ENCODE results near the gene THEMIS2. TPM values are rescaled to one million over a fixed set of nuclear protein-coding genes. Genes with fewer than 3 reads are reported as not detected.

THEMIS2 gene
- total and polyA plus RNA-seq, 2 experiments from 2014 or later, result 0.92 to 1.7 TPM

DNA sequence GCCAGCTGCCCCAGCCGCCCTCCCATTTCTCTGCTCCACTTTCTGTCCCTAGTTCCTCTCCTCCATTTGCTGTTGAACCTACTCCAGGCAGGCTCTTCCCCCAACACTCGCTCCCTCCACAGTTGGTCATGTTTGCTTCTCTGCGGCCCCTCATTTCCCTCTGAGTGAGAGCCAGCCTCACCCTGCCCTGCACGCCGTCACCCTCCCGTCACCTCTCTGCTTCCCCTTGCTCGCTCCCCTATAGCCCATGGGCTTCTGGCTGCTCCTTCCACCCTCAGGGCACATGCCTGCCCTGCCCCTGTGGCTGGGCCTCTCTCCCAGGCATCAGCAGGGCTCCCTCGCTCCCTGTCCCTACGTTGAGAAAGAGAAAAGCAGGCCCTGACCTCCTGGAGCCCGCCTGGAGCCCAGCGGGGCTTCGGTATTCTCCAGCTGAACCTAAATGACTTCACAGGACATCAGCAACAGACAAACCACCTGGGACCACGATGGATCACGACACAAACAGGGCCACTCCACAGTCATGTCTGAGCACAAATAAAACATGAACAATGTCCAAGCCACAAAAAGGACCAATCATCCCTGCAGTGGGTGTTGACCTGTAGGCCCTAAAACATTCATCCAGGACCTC lies 13.3 kb upstream of the THEMIS2 start:
- Histone ChIP-seq H3K27me3 (no peaks in the 10 kb centered on the region), H3K27ac (no peak overlapping the region), H3K4me1 (ENCODE audit: low read depth) (no peaks in the 10 kb centered on the region), H3K4me3 (no peak overlapping the region), H3K36me3 (no peaks in the 10 kb centered on the region), H3K9me3 (ENCODE audit: low read depth) (no peaks in the 10 kb centered on the region)
- TF ChIP-seq, protein P1, sequence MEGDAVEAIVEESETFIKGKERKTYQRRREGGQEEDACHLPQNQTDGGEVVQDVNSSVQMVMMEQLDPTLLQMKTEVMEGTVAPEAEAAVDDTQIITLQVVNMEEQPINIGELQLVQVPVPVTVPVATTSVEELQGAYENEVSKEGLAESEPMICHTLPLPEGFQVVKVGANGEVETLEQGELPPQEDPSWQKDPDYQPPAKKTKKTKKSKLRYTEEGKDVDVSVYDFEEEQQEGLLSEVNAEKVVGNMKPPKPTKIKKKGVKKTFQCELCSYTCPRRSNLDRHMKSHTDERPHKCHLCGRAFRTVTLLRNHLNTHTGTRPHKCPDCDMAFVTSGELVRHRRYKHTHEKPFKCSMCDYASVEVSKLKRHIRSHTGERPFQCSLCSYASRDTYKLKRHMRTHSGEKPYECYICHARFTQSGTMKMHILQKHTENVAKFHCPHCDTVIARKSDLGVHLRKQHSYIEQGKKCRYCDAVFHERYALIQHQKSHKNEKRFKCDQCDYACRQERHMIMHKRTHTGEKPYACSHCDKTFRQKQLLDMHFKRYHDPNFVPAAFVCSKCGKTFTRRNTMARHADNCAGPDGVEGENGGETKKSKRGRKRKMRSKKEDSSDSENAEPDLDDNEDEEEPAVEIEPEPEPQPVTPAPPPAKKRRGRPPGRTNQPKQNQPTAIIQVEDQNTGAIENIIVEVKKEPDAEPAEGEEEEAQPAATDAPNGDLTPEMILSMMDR (IDR thresholded peaks at IDR 0.05; ENCODE audit: low read depth, low read length), result no peak
- DNase-seq (ENCODE audit: low read depth in 1 of 2, low spot score in 1 of 2), result no peak

GRCh38 chr1:27861436-27861835 lies 10.9 kb upstream of the THEMIS2 start:
- Histone ChIP-seq H3K4me3 (no peak overlapping the region), H3K27me3 (no peaks in the 10 kb centered on the region), H3K27ac (no peak overlapping the region), H3K4me1 (ENCODE audit: low read depth) (no peaks in the 10 kb centered on the region), H3K36me3 (no peaks in the 10 kb centered on the region), H3K9me3 (ENCODE audit: low read depth) (no peaks in the 10 kb centered on the region)
- DNase-seq (ENCODE audit: low read depth in 1 of 2, low spot score in 1 of 2), result no peak
- TF ChIP-seq, protein P1 (IDR thresholded peaks at IDR 0.05; ENCODE audit: low read depth, low read length), result no peak

GRCh38 chr1:27862004-27862403 lies 10.3 kb upstream of the THEMIS2 start:
- no peaks in the 10 kb centered on the region for H3K4me1 ChIP-seq (ENCODE audit: low read depth)
- H3K36me3 ChIP-seq, result no peaks in the 10 kb centered on the region
- H3K27ac ChIP-seq, result no peak overlapping the region
- no peaks in the 10 kb centered on the region for H3K27me3 ChIP-seq
- no peak overlapping the region for H3K4me3 ChIP-seq
- DNase-seq (ENCODE audit: low read depth in 1 of 2, low spot score in 1 of 2), result no peak
- TF ChIP-seq, protein P1 (IDR thresholded peaks at IDR 0.05; ENCODE audit: low read depth, low read length), result no peak
- H3K9me3 ChIP-seq (ENCODE audit: low read depth), result no peaks in the 10 kb centered on the region

GRCh38 chr1:27862671-27863537 lies 9.4 kb upstream of the THEMIS2 start:
- DNase-seq (ENCODE audit: low read depth in 1 of 2, low spot score in 1 of 2), result peak in 1 of 2 donors; percentile 98
- H3K4me1 ChIP-seq (ENCODE audit: low read depth), result no peaks in the 10 kb centered on the region
- H3K27me3 ChIP-seq, result no peaks in the 10 kb centered on the region
- no peaks in the 10 kb centered on the region for H3K9me3 ChIP-seq (ENCODE audit: low read depth)
- no peak overlapping the region for H3K4me3 ChIP-seq
- H3K36me3 ChIP-seq, result no peaks in the 10 kb centered on the region
- H3K27ac ChIP-seq, result no peak overlapping the region
- TF ChIP-seq, protein P1 (IDR thresholded peaks at IDR 0.05; ENCODE audit: low read depth, low read length), result no peak

DNA sequence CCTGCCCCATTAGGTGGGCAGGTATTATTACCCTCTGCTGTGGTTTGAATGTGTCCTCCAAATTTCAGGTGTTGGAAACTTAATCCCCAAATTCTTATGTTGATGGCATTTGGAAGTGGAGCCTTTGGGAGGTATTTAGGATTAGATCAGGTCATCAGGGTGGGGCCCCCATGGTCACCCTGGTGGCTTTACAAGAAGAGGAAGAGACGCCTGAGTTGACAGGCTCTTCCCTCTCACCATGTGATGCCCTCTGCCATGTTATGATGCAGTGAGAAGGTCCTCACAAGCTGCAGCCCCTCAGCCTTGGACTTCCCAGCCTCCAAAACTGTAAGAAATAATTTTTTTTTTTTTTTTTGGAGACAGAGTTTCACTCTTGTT lies 8.8 kb upstream of the THEMIS2 start:
- H3K27me3 ChIP-seq, result no peaks in the 10 kb centered on the region
- H3K9me3 ChIP-seq (ENCODE audit: low read depth), result no peaks in the 10 kb centered on the region
- H3K4me1 ChIP-seq (ENCODE audit: low read depth), result no peaks in the 10 kb centered on the region
- H3K27ac ChIP-seq, result no peak overlapping the region
- no peaks in the 10 kb centered on the region for H3K36me3 ChIP-seq
- H3K4me3 ChIP-seq, result no peak overlapping the region
- no peak for DNase-seq (ENCODE audit: low read depth in 1 of 2, low spot score in 1 of 2)
- TF ChIP-seq, protein P1 (IDR thresholded peaks at IDR 0.05; ENCODE audit: low read depth, low read length), result no peak

All from cardiac muscle cell (in vitro differentiated cells and primary cell).